Measurements from ENCODE around the gene TSKU.
"Not testable (repeated sequence)": the region's sequence is repeated elsewhere in the genome, so short reads cannot be mapped to it uniquely, and the experiment has no call there.

Gene TSKU

DNA sequence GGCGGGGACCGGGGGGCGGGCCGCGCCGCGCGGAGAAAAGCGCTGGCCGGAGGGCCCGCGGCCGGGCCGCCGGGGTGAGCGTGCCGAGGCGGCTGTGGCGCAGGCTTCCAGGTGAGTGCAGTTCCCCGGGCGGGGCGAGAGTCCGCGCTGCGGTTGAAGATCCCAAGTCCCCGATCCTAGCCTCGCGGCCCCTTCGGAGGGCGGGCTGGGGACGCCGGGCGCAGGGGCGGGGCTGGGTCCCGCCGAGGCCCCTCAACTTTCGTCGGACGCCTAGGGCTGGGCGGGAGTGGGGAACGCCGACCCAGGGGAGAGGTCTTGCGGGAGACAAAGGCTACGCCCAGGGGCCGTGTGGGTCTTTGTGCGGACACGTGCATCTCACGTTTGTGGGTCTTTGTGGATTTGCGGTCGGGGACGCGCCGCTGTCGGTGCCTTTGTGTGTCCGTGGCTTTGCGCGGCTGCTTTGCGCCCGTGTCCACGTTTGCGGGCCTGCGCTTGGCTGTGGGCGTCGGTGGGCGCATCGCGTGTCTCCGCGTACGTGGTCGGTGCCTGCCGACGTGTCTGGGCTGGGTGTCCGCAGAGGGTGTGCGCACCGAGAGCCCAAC lies at the start of gene TSKU:
Gene TSKU, plus strand, starts transcription at position 63 of the 602 bp plus-strand sequence. CDS start 12,261 bp downstream, outside the sequence.
- FAIRE-seq (no peak), DNase-seq (ENCODE audit: insufficient read length, low spot score) (peak; percentile 44)
- peak; percentile 36; the same call in 1 of the 2 replicates for TF ChIP-seq POLR2A (IDR thresholded peaks at IDR 0.05; ENCODE audit: low read depth, low read length)

- not testable (repeated sequence) for FAIRE-seq
- peak; percentile 62 for DNase-seq (ENCODE audit: insufficient read length, low spot score)
Measured at GRCh38 chr11:76733906-76734305, 49.2 kb upstream of the TSKU start.

DNA sequence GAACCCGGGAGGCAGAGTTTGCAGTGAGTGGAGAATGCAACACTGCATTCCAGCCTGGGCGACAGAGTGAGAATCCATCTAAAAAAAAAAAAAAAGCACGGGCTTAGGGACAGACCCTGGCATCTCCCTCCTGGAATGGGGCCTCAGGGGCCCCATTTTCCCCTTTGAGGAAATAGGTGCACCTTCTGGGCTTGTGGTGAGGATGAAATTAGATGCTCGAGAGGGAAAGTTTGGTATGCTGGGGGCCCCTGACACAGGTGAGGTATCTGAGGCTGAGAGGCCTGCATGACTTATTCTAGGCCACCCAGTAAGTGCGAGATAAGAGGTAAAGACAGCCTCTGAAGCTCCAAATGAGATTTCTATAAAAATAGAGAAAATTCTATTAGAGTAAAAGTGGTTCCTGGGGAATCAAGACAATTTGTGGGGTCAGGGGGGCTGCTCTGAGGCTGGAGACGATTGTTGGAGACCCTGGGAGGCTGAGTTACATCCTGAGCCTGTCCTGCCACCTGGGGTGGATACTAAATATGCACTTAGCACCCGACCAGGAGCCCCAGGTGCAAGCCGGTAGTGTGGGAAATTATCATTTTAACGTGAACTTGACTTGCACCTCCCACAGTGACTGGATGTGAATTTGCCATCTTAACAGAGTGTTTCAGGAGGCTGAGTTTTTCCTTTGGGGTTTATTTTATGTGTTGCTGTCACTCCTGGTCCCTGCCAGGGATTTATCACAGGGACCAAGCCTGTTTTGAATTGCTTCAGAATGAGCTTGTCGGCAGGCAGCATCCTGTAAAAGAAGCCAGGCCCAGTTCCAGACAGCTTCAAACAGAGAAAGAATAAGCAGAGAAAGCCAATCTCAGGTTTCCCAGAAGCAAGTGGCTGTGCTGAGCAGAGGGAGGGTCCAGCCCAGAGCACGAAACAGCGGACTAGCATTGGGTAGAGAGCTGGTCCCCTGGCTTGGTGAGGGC lies 48.4 kb upstream of the TSKU start:
- no peak for TF ChIP-seq POLR2A (IDR thresholded peaks at IDR 0.05; ENCODE audit: low read depth, low read length)
- no peak for DNase-seq (ENCODE audit: insufficient read length, low spot score)
- FAIRE-seq, result no peak

DNA sequence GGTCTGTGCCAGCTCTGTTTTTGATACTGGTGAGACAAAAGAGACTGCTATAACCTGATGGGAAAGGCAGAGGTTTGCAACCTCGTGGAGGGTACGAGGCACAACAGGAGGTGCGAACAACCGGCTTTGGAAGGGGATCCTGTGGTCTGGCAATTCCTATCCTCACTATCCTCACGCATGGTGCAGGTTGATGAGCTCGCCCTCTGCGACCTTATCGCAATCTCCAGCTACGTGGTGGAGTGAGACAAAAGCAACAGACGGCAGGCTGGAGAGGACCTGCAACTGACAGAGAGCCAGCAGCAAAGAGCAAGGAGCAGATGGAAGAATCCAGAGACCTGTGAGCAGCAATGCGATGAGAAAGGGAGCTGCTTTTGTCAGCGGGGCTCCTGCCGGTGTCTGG lies 47.3 kb upstream of the TSKU start:
- DNase-seq (ENCODE audit: insufficient read length, low spot score) (no peak), FAIRE-seq (no peak)
- no peak for TF ChIP-seq POLR2A (IDR thresholded peaks at IDR 0.05; ENCODE audit: low read depth, low read length)

GRCh38 chr11:76736266-76736665 lies 46.9 kb upstream of the TSKU start:
- TF ChIP-seq POLR2A (IDR thresholded peaks at IDR 0.05; ENCODE audit: low read depth, low read length), result no peak
- DNase-seq (ENCODE audit: insufficient read length, low spot score) (no peak), FAIRE-seq (no peak)

GRCh38 chr11:76736773-76737495 lies 46.2 kb upstream of the TSKU start:
- no peak for DNase-seq (ENCODE audit: insufficient read length, low spot score)
- no peak for FAIRE-seq
- no peak for TF ChIP-seq POLR2A (IDR thresholded peaks at IDR 0.05; ENCODE audit: low read depth, low read length)

DNA sequence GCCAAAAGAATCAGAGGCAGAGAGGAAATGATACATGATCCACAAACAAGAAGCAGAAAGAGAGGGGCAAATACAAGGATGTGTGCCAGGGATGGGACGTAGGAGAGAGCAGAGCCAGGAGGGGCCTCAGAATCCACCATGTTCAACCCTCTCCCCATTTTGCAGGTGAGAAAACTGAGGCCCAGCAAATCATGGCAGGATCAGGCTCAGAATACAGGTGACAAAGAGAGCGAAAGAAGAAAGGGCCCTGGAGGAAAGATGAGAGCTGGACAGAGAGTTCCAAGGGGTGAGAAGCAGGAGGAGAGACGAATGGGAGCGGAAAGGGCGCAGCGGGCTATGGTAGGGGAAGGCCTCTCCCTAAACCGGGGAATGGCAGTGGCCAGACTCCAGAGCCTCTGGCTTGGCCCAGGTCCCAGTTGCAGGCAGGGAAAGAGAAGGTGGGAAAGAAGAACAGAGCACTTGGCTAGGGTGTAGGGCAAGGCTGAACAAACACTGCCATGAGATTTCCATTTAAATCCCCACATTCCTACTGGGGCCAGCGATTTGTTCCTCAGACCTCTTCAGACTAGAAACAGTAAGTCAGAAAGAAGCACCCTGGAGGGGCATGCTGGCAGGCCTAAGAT lies 44.4 kb upstream of the TSKU start:
- no peak for FAIRE-seq
- TF ChIP-seq POLR2A (IDR thresholded peaks at IDR 0.05; ENCODE audit: low read depth, low read length), result no peak
- no peak for DNase-seq (ENCODE audit: insufficient read length, low spot score)

- FAIRE-seq, result no peak
- TF ChIP-seq POLR2A (IDR thresholded peaks at IDR 0.05; ENCODE audit: low read depth, low read length), result no peak
Measured at GRCh38 chr11:76739798-76740197, 43.4 kb upstream of the TSKU start.

DNA sequence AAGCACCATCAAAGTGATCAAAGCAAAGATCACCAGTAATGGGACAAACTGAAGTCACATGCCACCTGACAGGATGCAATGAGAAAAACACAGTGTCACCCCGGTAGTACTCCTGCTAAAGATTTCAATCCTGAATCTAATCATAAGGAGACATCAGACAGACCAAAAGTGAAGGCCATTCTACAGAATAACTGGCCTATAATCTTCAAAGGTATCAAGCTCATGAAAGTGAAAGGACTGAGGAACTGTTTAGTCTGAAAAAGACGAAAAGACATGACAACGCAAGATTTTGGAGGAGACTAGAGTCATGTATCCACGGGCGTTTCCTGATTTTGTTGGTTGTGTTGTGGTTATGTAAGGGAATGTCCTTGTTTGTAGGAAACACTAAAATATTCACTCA lies 42.4 kb upstream of the TSKU start:
- no peak for DNase-seq (ENCODE audit: insufficient read length, low spot score)
- TF ChIP-seq POLR2A (IDR thresholded peaks at IDR 0.05; ENCODE audit: low read depth, low read length), result no peak
- FAIRE-seq, result no peak

More at GRCh38 chr11:76739798-76740197, 43.4 kb upstream of the TSKU start:
- no peak for DNase-seq (ENCODE audit: insufficient read length, low spot score)

GRCh38 chr11:76742902-76743301 lies 40.3 kb upstream of the TSKU start:
- no peak for TF ChIP-seq POLR2A (IDR thresholded peaks at IDR 0.05; ENCODE audit: low read depth, low read length)

GRCh38 chr11:76744186-76745043 lies 38.7 kb upstream of the TSKU start:
- no peak for TF ChIP-seq POLR2A (IDR thresholded peaks at IDR 0.05; ENCODE audit: low read depth, low read length)
- no peak for DNase-seq (ENCODE audit: insufficient read length, low spot score)
- FAIRE-seq, result no peak

More at GRCh38 chr11:76742902-76743301, 40.3 kb upstream of the TSKU start:
- FAIRE-seq, result no peak
- no peak for DNase-seq (ENCODE audit: insufficient read length, low spot score)

DNA sequence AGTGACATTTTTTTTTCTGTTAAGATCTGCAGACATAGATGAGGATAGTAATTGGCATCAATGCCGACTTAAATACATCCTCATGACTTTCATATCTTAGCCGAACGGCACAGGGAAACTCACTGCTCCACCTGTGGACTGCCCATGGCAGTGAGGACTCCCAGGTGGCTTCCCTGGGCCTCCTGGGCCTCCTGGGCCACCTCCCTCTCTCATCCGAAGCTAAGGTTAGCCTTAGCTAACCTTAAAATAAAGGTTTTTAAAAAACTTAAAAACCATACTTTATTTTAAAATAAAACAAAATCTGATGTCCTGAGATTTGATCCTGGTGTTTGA lies 38.1 kb upstream of the TSKU start:
- TF ChIP-seq POLR2A (IDR thresholded peaks at IDR 0.05; ENCODE audit: low read depth, low read length), result no peak
- DNase-seq (ENCODE audit: insufficient read length, low spot score) (no peak), FAIRE-seq (no peak)
